CD14-positive monocyte (primary cell): ENCODE results near the gene LYZL4. TPM values are rescaled to one million over a fixed set of nuclear protein-coding genes. Genes with fewer than 3 reads are reported as not detected.

Experiments used
- DNase-seq, 3 donors: peaks; one replicate each; pipeline ENCODE4 v3.0.0-alpha.2; 2011 to 2022
- H2AFZ ChIP-seq: 2 replicates; pipeline ENCODE4 v1.6.0; 2012; ENCODE audit warnings: mild to moderate bottlenecking, low read depth, low read length, inconsistent platforms; ENCODE audit not compliant: insufficient read depth, poor library complexity, severe bottlenecking
- H3K27ac ChIP-seq, 2 donors: 1 replicate in 1 of 2; 2 replicates in 1 of 2; pipeline ENCODE4 v1.5.1; 2012 to 2013; ENCODE audit warnings: low read length in 2 of 2, control low read depth in 1 of 2, inconsistent platforms in 1 of 2, low read depth in 1 of 2, mild to moderate bottlenecking in 1 of 2
- H3K27me3 ChIP-seq, 2 donors: one replicate each; pipeline versions ENCODE4 v1.6.0 to v1.6.1; 2011 to 2013; ENCODE audit warnings: low read length in 2 of 2; ENCODE audit not compliant: control insufficient read depth in 2 of 2, insufficient read depth in 2 of 2
- H3K36me3 ChIP-seq, 2 donors: replicated peaks in 1 of 2; 1 replicate in 1 of 2; 2 replicates in 1 of 2; pipeline versions ENCODE4 v1.5.1 to v1.6.1; 2012 to 2013; ENCODE audit warnings: low read length in 2 of 2, control low read depth in 1 of 2, inconsistent platforms in 1 of 2, mild to moderate bottlenecking in 1 of 2; ENCODE audit not compliant: insufficient read depth in 2 of 2, control insufficient read depth in 1 of 2
- H3K4me1 ChIP-seq, 2 donors: 1 replicate in 1 of 2; 2 replicates in 1 of 2; pipeline versions ENCODE4 v1.5.1 to v1.6.1; 2012 to 2013; ENCODE audit warnings: low read length in 2 of 2, control low read depth in 1 of 2, inconsistent platforms in 1 of 2, mild to moderate bottlenecking in 1 of 2, moderate library complexity in 1 of 2; ENCODE audit not compliant: insufficient read depth in 2 of 2, control insufficient read depth in 1 of 2
- H3K4me2 ChIP-seq: replicated peaks from 2 replicates; pipeline ENCODE3; 2012; ENCODE audit warnings: low read length, moderate library complexity, mild to moderate bottlenecking; ENCODE audit not compliant: poor library complexity, severe bottlenecking; ENCODE audit errors: extremely low read depth
- H3K4me3 ChIP-seq, 3 experiments: fragments of 200-600 bp in 1 of 3; sonication (generic) in 1 of 3; replicated peaks in 1 of 3; 1 replicate in 2 of 3; 2 replicates in 1 of 3; pipeline ENCODE4 v1.5.1; 2011 to 2013; ENCODE audit warnings: low read length in 3 of 3, mild to moderate bottlenecking in 3 of 3, control low read depth in 2 of 3, low read depth in 2 of 3, inconsistent platforms in 1 of 3, moderate library complexity in 1 of 3
- H3K79me2 ChIP-seq: 2 replicates; pipeline ENCODE4 v1.6.0; 2012; ENCODE audit warnings: mild to moderate bottlenecking, control low read depth, inconsistent platforms, low read length, moderate library complexity; ENCODE audit not compliant: insufficient read depth
- H3K9ac ChIP-seq: 2 replicates; pipeline ENCODE4 v1.6.0; 2017; ENCODE audit warnings: low read length, mild to moderate bottlenecking; ENCODE audit not compliant: insufficient read depth, poor library complexity, severe bottlenecking
- H3K9me3 ChIP-seq, 2 donors: replicated peaks in 1 of 2; 1 replicate in 1 of 2; 2 replicates in 1 of 2; pipeline versions ENCODE4 v1.5.1 to v1.6.1; 2012 to 2013; ENCODE audit warnings: low read length in 2 of 2, control low read depth in 1 of 2; ENCODE audit not compliant: control insufficient read depth in 1 of 2, insufficient read depth in 1 of 2
- H4K20me1 ChIP-seq: 2 replicates; pipeline ENCODE4 v1.6.0; 2012; ENCODE audit warnings: mild to moderate bottlenecking, low read length, control low read depth, moderate library complexity; ENCODE audit not compliant: insufficient read depth
- H3K27ac Mint-ChIP-seq, 7 donors: one replicate each; pipeline ENCODE4 v1.8.0; 2020; ENCODE audit warnings: mild to moderate bottlenecking in 7 of 7, mixed read lengths in 7 of 7, moderate library complexity in 6 of 7, inconsistent platforms in 2 of 7
- H3K27me3 Mint-ChIP-seq, 3 donors: one replicate each; pipeline ENCODE4 v1.8.0; 2021 to 2022; ENCODE audit warnings: low read depth in 3 of 3, mild to moderate bottlenecking in 3 of 3, mixed read lengths in 3 of 3, moderate library complexity in 3 of 3, inconsistent platforms in 1 of 3
- H3K36me3 Mint-ChIP-seq, 2 donors: one replicate each; pipeline ENCODE4 v1.8.0; 2020; ENCODE audit warnings: mixed read lengths in 2 of 2, inconsistent platforms in 1 of 2, mild to moderate bottlenecking in 1 of 2
- H3K4me1 Mint-ChIP-seq: one replicate; pipeline ENCODE4 v1.8.0; 2020; ENCODE audit warnings: mild to moderate bottlenecking, mixed read lengths
- H3K4me3 Mint-ChIP-seq, 2 donors: one replicate each; pipeline ENCODE4 v1.8.0; 2020; ENCODE audit warnings: mild to moderate bottlenecking in 2 of 2, mixed read lengths in 2 of 2, moderate library complexity in 1 of 2
- H3K9me3 Mint-ChIP-seq, 7 donors: one replicate each; pipeline ENCODE4 v1.8.0; 2020 to 2022; ENCODE audit warnings: mixed read lengths in 7 of 7, mild to moderate bottlenecking in 6 of 7, moderate library complexity in 6 of 7, inconsistent platforms in 2 of 7
- WGBS: methylation state at CpG from one replicate; pipeline ENCODE4 v1.1.5; 2013; ENCODE audit warnings: missing lambda C conversion rate; ENCODE audit not compliant: insufficient coverage; 5-methylcytosine and 5-hydroxymethylcytosine counted together
- intact Hi-C, 2 donors: fragments of 100-400 bp; cut with micrococcal nuclease; formaldehyde crosslinking; loops; one replicate each; pipeline versions ENCODE4 v1.15.0 to v1.15.1; 2023
- polyA plus RNA-seq, 3 donors: library from polyadenylated mRNA; depleted of rRNA in 1 of 3; unstranded in 2 of 3; stranded (reverse) in 1 of 3; fragments of 300-500 nt in 2 of 3; fragments of >200 nt in 1 of 3; fragmentation: Illumina TruSeq in 2 of 3; gene quantifications; 1 replicate in 2 of 3; 2 replicates in 1 of 3; pipeline ENCODE4 v1.2.3, GENCODE V29; 2012 to 2021
- TF ChIP-seq, protein P1 (sequence below): fragments of 200-600 bp; IDR thresholded peaks from one replicate; pipeline ENCODE4 v1.8.0; 2022; ENCODE audit warnings: antibody characterized with exemption, mild to moderate bottlenecking

The LYZL4 gene
- polyA plus RNA-seq, 3 donors = not detected

DNA sequence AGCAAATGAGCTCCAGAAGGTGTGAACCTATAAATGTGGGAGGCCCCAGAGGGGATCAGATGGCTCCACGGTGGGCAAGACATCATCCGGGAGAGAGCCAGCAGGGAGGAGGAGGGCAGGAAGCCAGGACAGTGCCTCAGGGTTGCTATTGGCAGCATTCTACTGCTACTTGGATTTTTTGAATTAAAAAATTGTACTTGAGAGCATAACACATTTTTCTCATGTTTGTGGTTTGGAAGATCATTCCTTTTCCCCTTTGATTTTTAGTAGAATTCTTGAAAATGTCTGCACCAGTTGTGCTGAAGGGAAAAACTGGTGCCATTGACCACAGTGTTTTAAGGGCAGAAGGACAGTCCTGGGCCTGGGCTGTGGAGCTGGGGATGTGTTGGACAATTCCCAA is 59.2 kb downstream of the LYZL4 start:
- intact Hi-C loops = no loop called here
- Histone ChIP-seq H3K4me1 (no peaks in the 10 kb centered on the region), H3K4me2 (no peak overlapping the region), H3K9me3 (no peaks in the 10 kb centered on the region), H3K27ac (no peak overlapping the region), H3K36me3 (no peaks in the 10 kb centered on the region), H3K79me2 (no peaks in the 10 kb centered on the region), H2AFZ (no peak overlapping the region), H3K9ac (no peak overlapping the region), H4K20me1 (no peaks in the 10 kb centered on the region), H3K27me3 (no peaks in the 10 kb centered on the region), H3K4me3 (no peak overlapping the region)
- Mint-ChIP-seq H3K9me3 (peaks cover 1 to 18% (median 5%) of the 10 kb centered on the region in 7 donors), H3K27me3 (peaks cover 2 to 19% (median 5%) of the 10 kb centered on the region in 3 donors), H3K27ac (no peak overlapping the region), H3K4me3 (no peak overlapping the region), H3K36me3 (no peaks in the 10 kb centered on the region), H3K4me1 (no peaks in the 10 kb centered on the region)
- WGBS = 86% methylated on average over 2 of the region's 2 CpGs
- TF ChIP-seq, protein P1, sequence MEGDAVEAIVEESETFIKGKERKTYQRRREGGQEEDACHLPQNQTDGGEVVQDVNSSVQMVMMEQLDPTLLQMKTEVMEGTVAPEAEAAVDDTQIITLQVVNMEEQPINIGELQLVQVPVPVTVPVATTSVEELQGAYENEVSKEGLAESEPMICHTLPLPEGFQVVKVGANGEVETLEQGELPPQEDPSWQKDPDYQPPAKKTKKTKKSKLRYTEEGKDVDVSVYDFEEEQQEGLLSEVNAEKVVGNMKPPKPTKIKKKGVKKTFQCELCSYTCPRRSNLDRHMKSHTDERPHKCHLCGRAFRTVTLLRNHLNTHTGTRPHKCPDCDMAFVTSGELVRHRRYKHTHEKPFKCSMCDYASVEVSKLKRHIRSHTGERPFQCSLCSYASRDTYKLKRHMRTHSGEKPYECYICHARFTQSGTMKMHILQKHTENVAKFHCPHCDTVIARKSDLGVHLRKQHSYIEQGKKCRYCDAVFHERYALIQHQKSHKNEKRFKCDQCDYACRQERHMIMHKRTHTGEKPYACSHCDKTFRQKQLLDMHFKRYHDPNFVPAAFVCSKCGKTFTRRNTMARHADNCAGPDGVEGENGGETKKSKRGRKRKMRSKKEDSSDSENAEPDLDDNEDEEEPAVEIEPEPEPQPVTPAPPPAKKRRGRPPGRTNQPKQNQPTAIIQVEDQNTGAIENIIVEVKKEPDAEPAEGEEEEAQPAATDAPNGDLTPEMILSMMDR = no peak
- DNase-seq = no peak

DNA sequence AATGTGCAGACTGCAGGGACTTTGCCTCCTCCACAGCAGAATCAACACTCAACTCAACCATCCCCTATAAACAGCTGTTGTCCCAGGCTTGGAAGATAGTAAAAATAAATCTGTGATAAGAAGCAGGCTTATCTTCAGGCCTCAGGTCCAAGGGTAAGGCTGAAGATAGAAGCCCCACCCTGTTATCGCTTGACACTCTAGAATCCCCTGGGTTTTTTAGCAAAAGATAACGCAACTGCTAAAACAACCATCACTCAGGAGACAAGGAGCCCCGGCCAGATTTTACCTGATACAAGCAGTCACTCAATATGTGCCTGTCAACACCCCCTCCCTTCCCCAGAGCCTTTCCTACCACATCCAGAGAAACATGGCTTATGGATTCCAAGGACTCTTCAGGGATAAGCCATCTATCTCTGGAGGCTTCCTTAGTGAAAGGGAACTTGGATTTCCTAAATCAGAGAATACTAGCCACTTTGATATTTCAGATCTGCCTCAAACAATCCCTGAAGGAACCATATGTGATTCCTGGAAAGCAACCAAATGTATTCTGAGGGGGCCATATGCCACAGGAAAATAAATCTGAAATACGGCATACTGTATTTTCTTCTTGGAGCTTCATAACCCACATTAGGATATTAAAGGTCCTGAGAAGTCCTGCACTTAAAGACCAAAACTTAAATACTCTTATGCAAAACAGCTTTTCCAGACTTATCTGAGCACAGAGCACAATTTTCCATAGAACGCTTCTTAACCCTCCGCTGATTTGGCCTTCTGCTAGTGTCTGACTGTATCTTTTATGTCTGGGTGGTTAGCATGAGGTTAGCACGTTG is 60.4 kb downstream of the LYZL4 start:
- TF ChIP-seq, protein P1 = no peak
- Histone ChIP-seq H2AFZ (no peak overlapping the region), H3K27me3 (no peaks in the 10 kb centered on the region), H3K9me3 (no peaks in the 10 kb centered on the region), H4K20me1 (no peaks in the 10 kb centered on the region), H3K4me1 (no peaks in the 10 kb centered on the region), H3K27ac (no peak overlapping the region), H3K36me3 (no peaks in the 10 kb centered on the region), H3K9ac (no peak overlapping the region), H3K4me3 (no peak overlapping the region), H3K79me2 (no peaks in the 10 kb centered on the region), H3K4me2 (no peak overlapping the region)
- Mint-ChIP-seq H3K27me3 (peaks cover 2 to 18% (median 5%) of the 10 kb centered on the region in 3 donors), H3K4me3 (no peak overlapping the region), H3K36me3 (no peaks in the 10 kb centered on the region), H3K27ac (no peak overlapping the region), H3K9me3 (peaks cover 1 to 20% (median 5%) of the 10 kb centered on the region in 7 donors), H3K4me1 (no peaks in the 10 kb centered on the region)
- no peak for DNase-seq
- intact Hi-C loops = no loop called here
- 96% methylated on average over 4 of the region's 7 CpGs for WGBS
